Activated naive CD4-positive, alpha-beta T cell treated with anti-CD3 and anti-CD28 coated beads, Interleukin-2, amount 10 ng/mL, durations not matched to agents 7 days and 5 days (primary cell): ENCODE measurements around the gene TOM1L2.
"Not testable (repeated sequence)": the region's sequence is repeated elsewhere in the genome, so short reads cannot be mapped to it uniquely, and the experiment has no call there.

Experiments
- CTCF ChIA-PET: fragments of 350-600 bp; sonication (Branson Sonifier 250); formaldehyde crosslinking; loops from one replicate; lab custom pipeline; 2021; ENCODE audit warnings: antibody characterized with exemption; lab: Charles Lee
- DNase-seq: peaks from one replicate; pipeline ENCODE4 v3.0.0-alpha.2; 2020
- H3K27ac Mint-ChIP-seq: one replicate; pipeline ENCODE4 v1.8.0; 2021; ENCODE audit warnings: mild to moderate bottlenecking, moderate library complexity, mixed read lengths
- H3K27me3 Mint-ChIP-seq: one replicate; pipeline ENCODE4 v1.8.0; 2021; ENCODE audit warnings: mild to moderate bottlenecking, mixed read lengths
- H3K36me3 Mint-ChIP-seq: one replicate; pipeline ENCODE4 v1.8.0; 2021; ENCODE audit warnings: mixed read lengths
- H3K4me1 Mint-ChIP-seq: one replicate; pipeline ENCODE4 v1.8.0; 2021; ENCODE audit warnings: mixed read lengths
- H3K4me3 Mint-ChIP-seq: one replicate; pipeline ENCODE4 v1.8.0; 2021; ENCODE audit warnings: mild to moderate bottlenecking, moderate library complexity, mixed read lengths
- H3K9me3 Mint-ChIP-seq: one replicate; pipeline ENCODE4 v1.8.0; 2021; ENCODE audit warnings: mixed read lengths

Gene TOM1L2

GRCh38 chr17:17954079-17954478 is 18.1 kb downstream of the TOM1L2 start:
- Mint-ChIP-seq H3K9me3 (no peaks in the 10 kb centered on the region), H3K27me3 (no peaks in the 10 kb centered on the region), H3K36me3 (peaks cover 21% of the 10 kb centered on the region), H3K27ac (peak overlapping the region; percentile 71), H3K4me3 (no peak overlapping the region), H3K4me1 (peaks cover 44% of the 10 kb centered on the region)
- no peak for DNase-seq
- CTCF ChIA-PET = no interaction called here

DNA sequence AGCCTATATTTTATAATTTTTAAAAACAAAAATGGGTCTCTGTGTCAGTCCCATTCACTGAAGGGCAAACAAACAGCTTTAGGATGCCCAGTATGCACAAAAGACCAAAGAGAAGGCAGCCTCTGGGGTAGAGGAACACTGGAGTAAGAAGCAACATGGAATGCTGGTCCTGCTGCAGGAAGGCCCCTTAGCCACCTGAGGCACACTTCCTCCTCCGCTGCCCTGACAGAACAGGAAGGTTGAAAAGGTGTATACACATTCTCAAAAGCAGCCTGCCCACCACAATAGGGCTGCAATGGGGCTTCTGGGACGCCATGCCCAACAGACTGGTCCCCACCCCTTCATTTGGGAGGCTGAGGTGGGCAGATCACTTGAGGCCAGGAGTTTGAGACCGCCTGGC is 19.5 kb downstream of the TOM1L2 start:
- no peak overlapping the region for H3K4me3 Mint-ChIP-seq
- H3K36me3 Mint-ChIP-seq = peaks cover 21% of the 10 kb centered on the region
- CTCF ChIA-PET = no interaction called here
- no peak overlapping the region for H3K27ac Mint-ChIP-seq
- no peaks in the 10 kb centered on the region for H3K9me3 Mint-ChIP-seq
- no peak for DNase-seq
- H3K4me1 Mint-ChIP-seq = peaks cover 30% of the 10 kb centered on the region
- no peaks in the 10 kb centered on the region for H3K27me3 Mint-ChIP-seq

- no peak overlapping the region for H3K27ac Mint-ChIP-seq
- no peak overlapping the region for H3K4me3 Mint-ChIP-seq
- no peak for DNase-seq
- H3K9me3 Mint-ChIP-seq = no peaks in the 10 kb centered on the region
- peaks cover 22% of the 10 kb centered on the region for H3K4me1 Mint-ChIP-seq
- CTCF ChIA-PET = no interaction called here
- H3K36me3 Mint-ChIP-seq = peaks cover 18% of the 10 kb centered on the region
- no peaks in the 10 kb centered on the region for H3K27me3 Mint-ChIP-seq
Observed at GRCh38 chr17:17951524-17951923, 20.7 kb downstream of the TOM1L2 start.

- H3K4me3 Mint-ChIP-seq = no peak overlapping the region
Observed at GRCh38 chr17:17950806-17951205, 21.4 kb downstream of the TOM1L2 start.

DNA sequence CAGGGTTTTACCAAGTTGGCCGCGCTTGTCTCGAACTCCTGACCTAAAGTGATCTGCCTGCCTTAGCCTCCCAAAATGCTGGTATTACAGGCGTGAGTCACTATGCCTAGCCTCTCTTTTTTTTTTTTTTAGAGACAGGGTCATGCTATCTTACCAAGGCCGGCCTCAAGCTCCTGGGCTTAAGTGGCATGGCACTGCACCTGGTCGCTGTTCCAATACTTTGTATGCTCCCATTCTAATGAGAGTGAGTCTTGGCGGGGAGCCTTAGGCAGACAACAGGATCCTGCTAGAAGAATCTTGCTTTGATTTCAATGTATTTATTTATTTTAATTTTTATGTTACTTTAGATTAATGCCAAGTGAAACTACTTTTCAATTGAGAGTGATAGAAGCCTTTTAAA is 21.9 kb downstream of the TOM1L2 start:
- no peak for DNase-seq
- H3K27me3 Mint-ChIP-seq = no peaks in the 10 kb centered on the region
- CTCF ChIA-PET = no interaction called here
- no peak overlapping the region for H3K27ac Mint-ChIP-seq
- H3K36me3 Mint-ChIP-seq = peaks cover 10% of the 10 kb centered on the region
- H3K9me3 Mint-ChIP-seq = no peaks in the 10 kb centered on the region
- no peak overlapping the region for H3K4me3 Mint-ChIP-seq
- peaks cover 14% of the 10 kb centered on the region for H3K4me1 Mint-ChIP-seq

More at GRCh38 chr17:17950806-17951205, 21.4 kb downstream of the TOM1L2 start:
- Mint-ChIP-seq H3K27ac (no peak overlapping the region), H3K36me3 (peaks cover 15% of the 10 kb centered on the region), H3K9me3 (no peaks in the 10 kb centered on the region), H3K27me3 (no peaks in the 10 kb centered on the region), H3K4me1 (peaks cover 16% of the 10 kb centered on the region)
- CTCF ChIA-PET = no interaction called here
- DNase-seq = no peak

DNA sequence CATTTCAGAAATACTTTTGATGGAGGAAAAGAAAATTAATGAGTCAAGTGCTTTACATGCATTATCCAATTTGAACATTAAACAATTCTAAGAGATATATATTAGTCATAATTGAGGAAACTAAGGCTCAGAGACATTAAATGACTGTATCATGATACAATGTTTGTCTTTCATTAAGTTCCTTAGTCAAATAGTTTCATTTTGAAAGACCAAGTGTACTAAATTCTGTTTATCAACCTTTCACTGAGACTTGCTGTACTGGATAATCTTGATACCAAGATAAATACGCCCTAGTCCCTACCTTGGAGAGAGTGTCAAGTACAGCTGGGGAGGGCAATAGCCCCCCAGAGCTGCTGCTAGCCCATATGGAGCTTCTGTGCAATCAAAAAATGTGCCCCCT is 24.2 kb downstream of the TOM1L2 start:
- Mint-ChIP-seq H3K9me3 (no peaks in the 10 kb centered on the region), H3K27ac (no peak overlapping the region), H3K36me3 (peaks cover 3% of the 10 kb centered on the region), H3K27me3 (no peaks in the 10 kb centered on the region), H3K4me1 (peaks cover 17% of the 10 kb centered on the region), H3K4me3 (no peak overlapping the region)
- no peak for DNase-seq
- CTCF ChIA-PET = no interaction called here

- Mint-ChIP-seq H3K9me3 (no peaks in the 10 kb centered on the region), H3K4me3 (no peak overlapping the region), H3K27me3 (no peaks in the 10 kb centered on the region), H3K36me3 (peaks cover 3% of the 10 kb centered on the region), H3K27ac (no peak overlapping the region), H3K4me1 (peaks cover 18% of the 10 kb centered on the region)
- CTCF ChIA-PET = interaction anchor here (0.7 to 1.5 kb wide), 3 partner anchors 13 to 86 kb away, joined by 3 read pairs; partner anchors contain the start of genes DRC3 and TOM1L2
- no peak for DNase-seq
Observed at GRCh38 chr17:17947309-17947708, 24.9 kb downstream of the TOM1L2 start.

DNA sequence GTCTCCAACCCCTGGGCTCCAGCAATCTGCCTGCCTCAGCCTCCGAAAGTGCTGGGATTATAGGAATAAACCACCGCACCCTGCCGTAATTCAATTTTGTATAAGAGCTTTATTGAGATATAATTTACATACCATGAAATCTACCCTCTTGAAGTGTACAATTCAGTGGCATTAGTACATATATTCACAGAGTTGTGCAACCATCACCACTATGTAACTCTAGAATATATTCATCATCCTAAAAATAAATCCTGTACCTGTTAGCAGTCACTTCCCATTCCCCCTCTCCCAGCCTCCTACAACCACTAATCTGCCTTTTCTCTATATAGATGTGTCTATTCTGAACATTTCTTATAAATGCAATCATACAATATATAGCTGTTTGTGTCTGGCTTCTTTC is 26.1 kb downstream of the TOM1L2 start:
- CTCF ChIA-PET = interaction anchor here (1.1 to 2.1 kb wide), 4 partner anchors 26 to 87 kb away, joined by 3 to 8 read pairs (median 3); partner anchors contain the start of genes DRC3 and TOM1L2

DNA sequence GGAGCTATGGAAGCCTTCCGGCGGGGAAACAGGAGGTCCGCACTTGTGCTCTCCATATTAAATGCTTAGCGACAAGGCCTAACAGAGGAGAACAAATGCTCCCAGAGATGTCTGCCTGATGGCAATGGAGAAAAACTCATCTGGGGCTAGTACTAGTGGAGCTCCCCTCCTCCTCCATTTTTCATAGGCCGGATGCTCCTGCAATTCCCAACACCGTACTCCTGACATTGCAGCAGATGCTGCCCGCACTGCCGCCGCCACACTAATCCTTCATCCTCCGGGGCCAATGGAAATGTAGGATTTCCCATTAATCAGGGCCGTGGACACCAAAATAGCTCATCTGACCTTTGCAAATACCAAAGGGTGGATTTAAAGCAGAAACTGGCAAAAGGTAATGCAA is 27.5 kb downstream of the TOM1L2 start:
- H3K27me3 Mint-ChIP-seq = no peaks in the 10 kb centered on the region
- CTCF ChIA-PET = interaction anchor here (1.5 to 2.1 kb wide), 2 partner anchors 18 to 26 kb away, joined by 4 to 8 read pairs; no protein-coding TSS in a partner anchor
- no peak for DNase-seq
- no peak overlapping the region for H3K27ac Mint-ChIP-seq
- peaks cover 3% of the 10 kb centered on the region for H3K36me3 Mint-ChIP-seq
- H3K9me3 Mint-ChIP-seq = no peaks in the 10 kb centered on the region
- peaks cover 13% of the 10 kb centered on the region for H3K4me1 Mint-ChIP-seq
- H3K4me3 Mint-ChIP-seq = no peak overlapping the region

More for the DNA sequence above, 26.1 kb downstream of the TOM1L2 start:
- Mint-ChIP-seq H3K4me3 (no peak overlapping the region), H3K27me3 (no peaks in the 10 kb centered on the region), H3K36me3 (peaks cover 3% of the 10 kb centered on the region), H3K9me3 (no peaks in the 10 kb centered on the region), H3K4me1 (peaks cover 15% of the 10 kb centered on the region), H3K27ac (no peak overlapping the region)
- no peak for DNase-seq

GRCh38 chr17:17944242-17944641 is 28.0 kb downstream of the TOM1L2 start:
- Mint-ChIP-seq H3K27me3 (no peaks in the 10 kb centered on the region), H3K27ac (no peak overlapping the region), H3K4me3 (no peak overlapping the region), H3K36me3 (no peaks in the 10 kb centered on the region), H3K4me1 (peaks cover 13% of the 10 kb centered on the region), H3K9me3 (no peaks in the 10 kb centered on the region)
- CTCF ChIA-PET = interaction anchor here (1.5 kb wide), 1 partner anchor 18 kb away, joined by 4 read pairs; no protein-coding TSS in a partner anchor
- no peak for DNase-seq

- DNase-seq = no peak
- CTCF ChIA-PET = no interaction called here
- Mint-ChIP-seq H3K27ac (no peak overlapping the region), H3K4me3 (no peak overlapping the region), H3K9me3 (no peaks in the 10 kb centered on the region), H3K36me3 (no peaks in the 10 kb centered on the region), H3K4me1 (peaks cover 13% of the 10 kb centered on the region), H3K27me3 (no peaks in the 10 kb centered on the region)
Observed at GRCh38 chr17:17943281-17943984, 28.8 kb downstream of the TOM1L2 start.

DNA sequence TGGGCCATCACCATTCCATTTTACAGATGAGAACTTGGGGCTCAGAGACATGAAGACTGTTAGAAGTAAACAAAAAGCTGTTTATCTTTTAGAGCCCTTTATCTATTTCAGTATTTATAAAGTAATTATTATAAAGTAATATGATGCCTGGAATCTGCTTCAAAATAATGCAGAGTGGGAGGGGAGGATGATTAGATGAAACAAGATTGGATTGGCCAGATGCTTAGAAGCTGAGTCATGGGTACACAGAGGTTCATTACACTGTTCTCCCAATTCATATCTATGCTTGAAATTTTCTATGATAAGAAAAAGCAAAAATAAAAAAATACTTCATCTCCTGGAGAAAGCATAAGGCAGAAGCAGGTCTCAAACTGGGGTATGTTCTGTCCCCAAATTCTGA is 29.4 kb downstream of the TOM1L2 start:
- CTCF ChIA-PET = no interaction called here

DNA sequence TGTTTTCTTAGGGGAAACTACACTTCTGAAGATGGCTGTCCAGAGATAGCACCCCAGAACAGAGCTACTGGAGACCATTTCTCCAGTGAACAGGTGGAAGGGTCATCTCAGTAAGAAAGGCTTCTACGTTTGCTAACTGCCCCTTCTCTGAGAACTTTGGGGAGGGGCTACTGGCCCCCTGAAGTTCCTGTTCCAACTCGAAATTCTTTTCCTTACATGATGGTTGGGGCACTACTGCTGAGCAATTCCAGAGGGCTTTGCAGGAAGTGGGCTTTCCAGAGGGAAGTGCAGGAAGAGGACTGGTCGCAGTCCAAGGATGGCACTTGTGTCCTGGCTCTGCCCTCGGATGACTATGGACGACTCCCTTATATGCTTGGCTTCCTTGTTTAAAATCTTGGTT is 31.2 kb downstream of the TOM1L2 start:
- no peak for DNase-seq
- CTCF ChIA-PET = no interaction called here
- H3K4me1 Mint-ChIP-seq = peaks cover 19% of the 10 kb centered on the region

More for the DNA sequence above, 29.4 kb downstream of the TOM1L2 start:
- no peaks in the 10 kb centered on the region for H3K9me3 Mint-ChIP-seq
- H3K27ac Mint-ChIP-seq = no peak overlapping the region
- no peak for DNase-seq
- H3K36me3 Mint-ChIP-seq = no peaks in the 10 kb centered on the region
- H3K27me3 Mint-ChIP-seq = no peaks in the 10 kb centered on the region
- H3K4me3 Mint-ChIP-seq = no peak overlapping the region
- H3K4me1 Mint-ChIP-seq = peaks cover 13% of the 10 kb centered on the region

GRCh38 chr17:17940441-17940911 is 31.7 kb downstream of the TOM1L2 start:
- CTCF ChIA-PET = interaction anchor here (0.7 kb wide), 1 partner anchor 14 kb away, joined by 3 read pairs; no protein-coding TSS in a partner anchor
- Mint-ChIP-seq H3K4me1 (peaks cover 24% of the 10 kb centered on the region), H3K9me3 (no peaks in the 10 kb centered on the region), H3K36me3 (no peaks in the 10 kb centered on the region), H3K27ac (no peak overlapping the region), H3K27me3 (no peaks in the 10 kb centered on the region), H3K4me3 (no peak overlapping the region)
- DNase-seq = no peak

More for the DNA sequence above, 31.2 kb downstream of the TOM1L2 start:
- no peaks in the 10 kb centered on the region for H3K36me3 Mint-ChIP-seq
- H3K4me3 Mint-ChIP-seq = no peak overlapping the region
- H3K27ac Mint-ChIP-seq = no peak overlapping the region
- H3K27me3 Mint-ChIP-seq = no peaks in the 10 kb centered on the region
- H3K9me3 Mint-ChIP-seq = no peaks in the 10 kb centered on the region

DNA sequence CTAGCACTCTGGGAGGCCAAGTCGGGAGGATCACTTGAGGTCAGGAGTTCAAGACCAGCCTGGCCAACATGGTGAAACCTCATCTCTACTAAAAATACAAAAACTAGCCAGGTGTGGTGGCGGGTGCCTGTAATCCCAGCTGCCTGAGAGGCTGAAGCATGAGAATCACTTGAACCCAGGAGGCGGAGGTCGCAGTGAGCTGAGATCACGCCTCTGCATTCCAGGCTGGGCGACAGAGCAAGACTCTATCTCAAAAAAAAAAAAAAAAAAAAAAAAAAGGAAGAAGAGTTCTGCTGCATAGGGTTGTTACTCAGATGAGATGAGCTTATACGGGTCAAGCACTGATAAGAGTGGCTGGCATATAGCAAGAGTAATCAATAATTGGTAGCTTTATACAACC is 32.3 kb downstream of the TOM1L2 start:
- peaks cover 29% of the 10 kb centered on the region for H3K4me1 Mint-ChIP-seq
- CTCF ChIA-PET = interaction anchor here (0.7 kb wide), 1 partner anchor 15 kb away, joined by 3 read pairs; no protein-coding TSS in a partner anchor

More for the DNA sequence above, 32.3 kb downstream of the TOM1L2 start:
- not testable (repeated sequence) for H3K4me3 Mint-ChIP-seq, H3K9me3 Mint-ChIP-seq, H3K27ac Mint-ChIP-seq, DNase-seq, H3K36me3 Mint-ChIP-seq, H3K27me3 Mint-ChIP-seq
